Activated CD4-positive, CD25-positive, alpha-beta regulatory T cell treated with anti-CD3 and anti-CD28 coated beads, Interleukin-2, amount 50 U/mL, for 24 hours (primary cell): ENCODE results near the gene S100A7.
"Not testable (repeated sequence)": the region's sequence is repeated elsewhere in the genome, so short reads cannot be mapped to it uniquely, and the experiment has no call there.

Experiments used
- ATAC-seq, 2 donors: fragments of 150-1000 bp; cut with Tn5 transposase; one replicate each; pipeline ENCODE4 v1.10.0; 2021; ENCODE audit warnings: mild to moderate bottlenecking in 1 of 2, moderate library complexity in 1 of 2

The S100A7 gene

DNA sequence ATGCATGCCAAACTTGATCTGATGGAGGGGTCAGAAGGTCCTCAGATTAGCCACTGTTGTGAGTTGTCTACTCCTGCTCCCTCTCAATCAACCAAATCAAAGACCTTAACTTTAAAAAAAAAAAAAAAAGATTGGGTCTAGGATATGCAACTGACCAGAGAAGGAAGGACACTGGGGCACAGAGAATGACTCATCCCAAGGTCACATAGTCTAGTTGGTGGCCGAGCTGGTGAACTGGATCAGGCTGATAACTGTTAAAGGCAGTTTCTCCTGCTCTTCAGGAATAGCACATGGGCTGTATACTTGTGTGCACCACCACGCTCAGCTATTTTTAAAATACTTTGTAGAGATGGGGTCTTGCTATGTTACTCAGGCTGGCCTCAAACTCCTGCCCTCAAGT, 14.8 kb upstream of the S100A7 start:
- ATAC-seq: no peak

DNA sequence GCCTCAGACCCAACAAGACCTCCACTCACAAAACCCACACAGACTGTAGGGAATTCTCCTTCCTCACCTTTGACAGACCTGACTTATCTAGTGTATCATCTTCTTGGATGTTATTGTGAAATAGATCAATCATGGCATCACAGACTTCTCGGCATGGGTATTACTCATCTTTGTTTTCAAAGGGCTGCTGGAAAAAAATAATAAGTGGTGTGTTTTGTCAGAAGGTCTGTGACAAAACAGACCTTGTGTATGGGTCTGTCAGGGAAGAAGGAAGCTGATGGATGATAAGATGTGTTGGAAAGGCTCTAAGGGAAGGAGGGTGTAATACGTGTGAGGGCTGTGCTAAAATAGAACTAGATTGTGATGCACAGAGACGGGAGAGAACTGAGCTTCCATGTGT, 13.9 kb upstream of the S100A7 start:
- no peak for ATAC-seq

- ATAC-seq: no peak
Measured at GRCh38 chr1:153470707-153471106, 10.3 kb upstream of the S100A7 start.

GRCh38 chr1:153466908-153467307, 6.5 kb upstream of the S100A7 start:
- ATAC-seq: no peak

DNA sequence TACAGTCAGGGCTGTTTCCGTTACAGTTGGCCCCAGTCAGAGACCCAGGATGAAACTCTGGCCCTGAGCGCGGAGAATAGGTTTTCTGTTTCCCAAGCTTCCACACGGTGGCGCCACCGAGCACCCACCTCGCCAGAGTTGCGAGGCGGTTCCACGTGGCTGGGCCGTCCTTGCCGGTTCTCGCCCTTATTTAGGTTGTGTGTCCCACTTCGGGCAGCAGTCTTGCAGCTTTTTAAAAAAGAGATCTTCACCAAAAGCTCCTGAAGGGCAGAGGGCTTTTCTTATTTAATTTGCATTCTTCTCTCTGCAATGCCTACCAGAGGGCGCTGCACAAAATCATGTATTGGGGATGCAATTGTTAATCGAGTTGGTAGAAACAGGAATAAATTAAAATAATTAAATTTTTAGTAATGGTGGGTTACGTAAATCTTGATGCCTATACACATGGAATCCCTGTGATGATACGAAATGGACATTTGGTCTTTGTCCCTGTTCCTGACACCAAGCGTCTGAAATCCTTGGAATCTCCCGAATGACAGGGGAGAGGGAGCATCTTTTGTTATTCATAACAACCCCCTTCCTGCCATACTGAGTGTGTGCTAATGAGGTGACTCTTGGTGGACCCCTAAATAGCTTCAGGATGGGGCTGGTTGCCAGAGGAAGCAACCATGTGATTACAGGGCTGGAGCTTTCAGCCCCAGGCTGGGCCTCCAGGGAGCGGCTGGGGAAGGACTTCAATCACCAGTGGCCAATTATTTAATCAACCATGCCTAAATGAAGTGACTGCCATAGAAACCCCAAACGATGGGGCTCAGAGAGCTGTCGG, 5.6 kb upstream of the S100A7 start:
- ATAC-seq: peak; percentile 67 to 69

- ATAC-seq: not testable (repeated sequence)
Measured at GRCh38 chr1:153462741-153463140, 2.3 kb upstream of the S100A7 start.

DNA sequence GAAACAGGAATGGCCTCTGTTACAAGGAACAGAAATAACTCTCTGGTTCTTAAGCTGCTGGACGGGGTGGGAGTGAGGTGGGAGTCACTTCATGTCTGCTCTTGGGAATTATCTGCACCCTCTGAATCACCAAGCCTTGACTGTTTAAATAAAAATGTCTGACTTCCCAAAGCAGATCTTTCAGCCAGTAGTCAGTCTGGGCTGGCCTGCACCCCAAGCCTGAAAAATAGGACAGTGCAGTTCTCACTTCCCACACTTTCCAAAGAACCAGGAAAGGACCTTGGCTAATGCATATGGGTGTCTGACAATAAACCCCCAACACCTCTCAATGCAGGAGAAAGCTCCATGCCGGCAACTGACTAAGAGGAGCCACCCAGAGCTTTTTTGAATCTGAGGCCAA, 796 bp downstream of the S100A7 start:
- no peak for ATAC-seq

GRCh38 chr1:153456396-153456795, 4.1 kb downstream of the S100A7 start:
- no peak for ATAC-seq

GRCh38 chr1:153448851-153449250, 11.6 kb downstream of the S100A7 start:
- ATAC-seq: not testable (repeated sequence)

DNA sequence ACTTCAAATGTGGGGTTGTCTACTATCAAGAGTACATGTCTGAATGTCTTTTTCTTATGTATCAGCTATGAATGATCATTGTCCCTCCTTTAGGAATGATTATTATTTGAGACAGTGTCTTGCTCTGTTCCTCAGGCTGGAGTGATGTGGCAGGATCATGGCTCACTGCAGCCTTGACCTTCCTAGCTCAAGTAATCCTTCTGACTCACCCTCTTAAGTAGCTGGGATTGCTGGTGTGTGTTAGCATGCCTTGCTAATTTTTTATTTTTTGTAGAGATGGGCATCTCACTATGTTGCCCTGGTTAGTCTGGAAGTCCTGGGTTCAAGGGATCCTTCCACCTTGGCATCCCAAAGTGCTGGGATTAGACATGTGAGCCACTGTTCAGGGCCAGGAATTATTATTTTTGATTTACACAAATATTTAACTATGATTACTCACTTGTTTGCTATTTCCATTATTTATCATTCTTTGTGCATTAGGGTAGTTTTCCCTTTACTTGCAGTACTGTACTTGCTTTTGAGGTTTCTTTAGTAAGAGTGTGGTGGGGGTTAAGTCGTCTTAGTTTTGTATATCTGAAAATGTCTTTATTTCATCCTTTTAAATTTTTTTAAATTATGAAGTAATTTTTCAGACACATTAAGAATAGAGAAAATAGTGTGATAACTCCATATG, 12.8 kb downstream of the S100A7 start:
- ATAC-seq: no peak

DNA sequence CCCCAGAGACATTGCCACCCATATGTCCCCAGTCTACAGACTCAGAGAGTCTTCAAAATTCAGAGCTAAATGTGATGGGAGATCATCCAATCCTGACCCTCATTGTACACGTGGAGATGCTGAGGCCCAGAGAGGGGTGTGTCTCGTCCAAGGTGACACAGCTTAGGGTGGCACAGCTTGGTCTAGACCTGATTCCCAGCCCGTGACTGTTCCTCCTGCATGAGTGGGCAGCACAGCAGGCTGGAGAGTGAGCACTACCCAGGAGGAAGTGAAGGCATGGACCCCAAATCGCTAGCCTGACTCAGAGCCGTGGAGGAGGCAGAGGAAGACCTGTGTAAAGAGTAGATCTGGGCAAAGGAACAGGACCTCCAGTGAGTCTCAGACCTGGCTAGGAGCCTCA, 16.4 kb downstream of the S100A7 start:
- no peak for ATAC-seq

- ATAC-seq: no peak
Measured at GRCh38 chr1:153443486-153443885, 17.0 kb downstream of the S100A7 start.

GRCh38 chr1:153441238-153441755, 19.2 kb downstream of the S100A7 start:
- no peak for ATAC-seq

- ATAC-seq: no peak
Measured at GRCh38 chr1:153439273-153439672, 21.2 kb downstream of the S100A7 start.

DNA sequence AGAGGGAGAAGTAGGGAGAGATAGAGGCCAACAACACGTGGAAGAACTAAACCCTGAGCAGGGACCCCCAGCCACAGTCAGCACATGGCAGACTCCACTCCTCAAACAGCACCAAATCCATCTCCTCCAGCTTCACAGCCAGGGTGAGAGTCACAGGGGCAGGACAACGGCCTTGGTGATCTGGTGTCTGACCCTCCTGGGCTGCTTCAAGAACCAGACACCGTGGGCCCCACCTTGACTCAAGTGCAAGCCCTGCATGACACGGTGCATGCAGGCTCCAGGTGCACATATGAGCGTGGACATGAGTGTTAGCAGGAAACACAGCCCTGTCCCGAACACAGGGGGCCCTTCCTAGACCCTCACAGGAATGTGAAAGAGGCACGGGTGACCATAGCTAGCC, 21.9 kb downstream of the S100A7 start:
- ATAC-seq: no peak

DNA sequence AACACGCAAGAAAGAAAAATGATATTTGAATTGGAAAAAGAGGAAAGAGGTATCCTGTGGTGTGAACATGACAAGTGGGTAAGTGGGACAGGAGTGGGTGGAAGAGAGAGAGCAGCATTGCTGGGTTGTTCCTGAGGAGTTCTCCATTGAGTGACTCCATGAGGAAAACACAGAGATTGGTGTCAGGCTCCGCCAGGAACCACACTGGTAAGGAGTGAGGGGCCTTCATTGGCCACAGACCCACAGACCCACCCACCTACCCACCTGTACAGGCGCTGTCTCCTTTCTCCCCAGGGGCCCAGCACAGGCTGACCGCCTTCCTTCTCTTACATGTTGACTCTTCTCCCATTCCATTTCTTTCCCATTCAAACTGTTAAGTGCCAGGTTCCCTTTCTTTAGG, 23.2 kb downstream of the S100A7 start:
- ATAC-seq: no peak

DNA sequence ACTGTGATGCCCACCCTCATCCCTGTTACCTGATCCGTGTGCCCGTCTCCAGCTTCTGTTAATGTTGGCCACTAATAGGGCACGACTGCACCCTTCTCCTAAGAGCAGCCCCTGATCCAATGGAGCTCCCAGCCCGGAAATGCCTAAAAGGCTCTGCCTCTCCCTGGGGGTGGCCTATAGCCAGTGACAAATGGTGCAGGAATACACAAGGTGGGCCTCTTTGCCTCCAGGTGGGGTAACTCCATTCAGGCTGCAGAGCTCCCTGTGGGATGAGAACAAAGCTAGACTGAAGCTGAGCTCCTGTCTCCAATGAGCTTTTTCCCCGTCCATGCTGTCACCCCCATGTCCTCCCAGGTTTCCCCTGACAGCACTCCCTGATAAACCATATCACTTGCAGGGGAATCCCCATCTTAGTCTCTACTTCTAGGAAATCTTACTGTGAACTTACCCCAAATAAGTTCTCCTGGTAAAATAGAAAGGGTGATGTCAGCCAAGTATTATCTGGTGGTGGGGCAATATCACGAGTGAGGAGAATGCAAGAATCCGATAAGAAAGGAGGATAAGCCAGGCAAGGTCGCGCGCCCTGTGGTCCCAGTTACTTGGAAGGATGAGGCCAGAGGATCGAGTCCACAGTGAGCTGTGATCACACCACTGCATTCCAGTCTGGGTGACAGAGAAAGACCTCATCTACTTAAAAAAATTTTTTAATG, 25.6 kb downstream of the S100A7 start:
- ATAC-seq: no peak

DNA sequence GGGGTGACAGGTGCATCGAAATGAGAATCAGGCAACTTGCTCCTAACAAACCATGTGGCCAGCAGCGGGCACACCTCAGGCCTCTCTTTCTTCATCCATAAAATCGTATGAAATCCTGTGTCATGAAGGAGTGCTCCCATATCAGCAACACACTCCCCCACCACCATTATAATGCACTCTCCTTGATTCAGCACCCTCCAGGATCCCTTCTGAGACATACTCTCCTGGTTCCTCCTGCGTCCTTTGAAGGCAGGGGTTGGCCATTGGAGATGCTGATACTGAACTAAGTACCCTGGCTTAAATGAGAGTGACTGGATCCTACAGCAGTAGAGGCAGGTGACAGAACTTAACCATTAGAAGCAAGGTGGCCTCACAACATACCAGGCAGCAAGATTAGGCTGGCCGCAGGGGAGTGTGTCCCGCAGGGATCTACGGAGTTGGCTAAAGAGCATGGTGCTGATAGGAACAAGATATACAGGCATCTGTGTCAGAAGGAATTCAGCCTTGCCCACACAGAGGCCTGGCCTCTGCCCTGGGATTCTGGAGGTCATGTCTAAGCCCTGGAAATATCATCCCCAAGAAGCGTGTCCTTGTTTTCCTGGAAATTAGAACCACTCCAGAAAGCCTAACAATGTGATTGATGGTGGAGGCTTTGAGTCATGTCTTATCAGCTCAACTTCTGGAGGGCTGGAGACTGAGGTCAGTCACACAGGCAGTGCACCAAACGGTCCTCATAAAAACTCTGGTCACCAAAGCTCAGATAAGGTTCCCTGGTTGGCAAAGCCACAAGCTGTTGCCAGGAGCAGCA, 27.4 kb downstream of the S100A7 start:
- ATAC-seq: no peak

DNA sequence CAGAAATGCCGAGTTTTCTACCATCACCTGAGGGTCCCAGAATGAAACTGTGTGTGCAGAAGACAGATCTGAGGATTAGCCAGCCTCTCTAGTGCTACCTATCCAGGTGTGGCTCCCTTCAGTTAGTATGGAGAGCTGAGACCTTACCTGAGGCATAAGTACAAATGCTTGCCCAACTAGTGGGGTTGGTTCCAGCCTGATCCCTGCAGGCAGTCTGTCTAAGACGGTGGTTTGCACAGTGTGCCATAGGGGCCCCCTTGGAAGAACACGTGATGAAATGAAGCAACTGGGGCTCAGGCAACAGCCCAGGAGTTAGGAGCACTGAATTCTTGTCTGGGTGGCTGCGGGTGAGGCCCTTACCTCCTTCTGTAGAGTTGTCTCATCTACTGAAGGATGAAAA, 28.5 kb downstream of the S100A7 start:
- no peak for ATAC-seq

DNA sequence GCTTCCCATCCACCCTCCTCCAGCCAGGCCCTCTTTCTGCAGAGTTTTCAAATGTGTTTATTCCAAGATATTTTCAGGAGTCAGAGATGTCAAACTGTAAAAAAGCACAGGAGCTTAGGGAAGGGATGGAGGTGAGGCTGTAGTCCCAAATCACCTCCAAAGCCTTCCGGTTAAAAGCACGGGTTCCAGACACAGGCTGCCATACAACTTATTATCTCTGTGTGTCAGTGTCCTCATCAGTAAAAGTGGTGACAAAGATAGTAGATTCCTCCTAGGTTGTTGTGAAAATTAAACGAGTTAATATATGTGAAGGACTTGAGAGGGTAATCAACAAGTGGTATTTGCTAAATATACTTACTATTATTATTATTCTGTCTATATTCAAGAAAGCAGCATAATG, 29.0 kb downstream of the S100A7 start:
- no peak for ATAC-seq

DNA sequence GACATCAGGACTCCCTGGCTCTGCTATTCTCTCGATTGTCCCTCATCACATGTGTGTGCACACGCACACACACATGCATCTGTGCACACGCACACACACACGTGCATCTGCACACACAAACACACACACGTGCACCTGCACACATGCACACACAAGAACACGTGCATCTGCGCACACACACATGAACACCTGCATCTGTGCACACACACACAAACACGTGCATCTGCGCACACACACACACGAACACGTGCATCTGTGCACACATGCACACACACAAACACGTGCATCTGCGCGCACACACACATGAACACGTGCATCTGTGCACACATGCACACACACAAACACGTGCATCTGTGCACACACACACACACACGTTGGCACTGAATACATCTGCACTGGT, 29.4 kb downstream of the S100A7 start:
- ATAC-seq: no peak

DNA sequence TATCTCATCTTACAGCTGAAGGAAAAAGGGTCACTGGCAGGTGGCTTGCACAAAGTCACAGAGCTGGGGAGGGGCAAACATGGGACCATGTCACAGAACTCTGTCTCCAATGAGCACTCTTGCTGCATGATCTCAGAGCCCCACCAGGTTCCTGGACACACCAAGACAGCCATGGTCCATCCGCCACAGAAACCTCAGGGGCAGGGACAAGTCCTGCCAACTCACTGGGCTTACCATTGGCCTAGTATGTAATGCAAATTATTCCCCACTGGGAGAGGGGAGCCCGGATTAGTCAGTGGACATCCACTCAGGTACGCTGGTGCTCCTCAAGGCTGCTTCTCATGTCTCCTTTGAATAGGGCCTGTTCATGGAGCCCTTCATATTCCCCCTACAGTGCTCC, 29.9 kb downstream of the S100A7 start:
- no peak for ATAC-seq

DNA sequence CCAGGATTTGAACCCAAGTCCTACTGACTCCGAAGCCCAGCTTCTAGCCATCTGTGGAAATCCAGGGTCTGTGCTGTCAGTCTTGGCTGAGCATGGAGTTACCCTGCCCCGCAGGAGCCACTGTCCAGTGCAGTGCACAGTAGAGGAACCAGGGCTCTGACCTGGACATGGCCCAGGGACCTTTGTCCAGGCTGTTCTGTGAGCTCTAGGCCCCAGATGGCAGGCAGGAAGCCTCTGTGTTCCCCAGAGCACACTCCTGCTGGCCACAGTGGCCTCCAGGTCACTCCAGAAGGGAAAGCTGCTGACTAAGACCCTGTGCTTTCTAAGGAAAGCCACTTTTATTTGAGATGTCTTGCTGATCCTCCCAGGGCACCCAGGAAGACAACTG, 30.3 kb downstream of the S100A7 start:
- no peak for ATAC-seq
